OCI-LY7 (cell line): ENCODE measurements around the gene IGFN1. TPM values are rescaled to one million over a fixed set of nuclear protein-coding genes. Genes with fewer than 3 reads are reported as not detected.

ENCODE experiments used
- BruUV-seq: library from RNA; stranded (reverse); fragments of 400-500 nt; replicated peaks from 2 replicates; lab custom pipeline; 2021; lab: Mats Ljungman, UMichigan
- CTCF ChIA-PET: fragments of 300-600 bp; sonication (Branson Sonifier 250); formaldehyde crosslinking; loops from one replicate; lab custom pipeline; 2022; ENCODE audit warnings: antibody characterized with exemption; ENCODE audit not compliant: unreplicated experiment; lab: Charles Lee
- POLR2A ChIA-PET: fragments of 300-600 bp; sonication (Branson Sonifier 250); formaldehyde crosslinking; loops from one replicate; lab custom pipeline; 2022; ENCODE audit warnings: antibody characterized with exemption; lab: Charles Lee
- DNase-seq: peaks from one replicate; pipeline ENCODE4 v3.0.0-alpha.2; 2015; ENCODE audit warnings: low spot score
- H2AFZ ChIP-seq: fragments of 200-600 bp; sonication (generic), shearing (Covaris generic); 2 replicates; pipeline ENCODE4 v1.6.1; 2014; ENCODE audit warnings: mild to moderate bottlenecking, antibody characterized with exemption, low read length, moderate library complexity
- H3K27ac ChIP-seq: fragments of 200-600 bp; sonication (generic); 2 replicates; pipeline ENCODE4 v1.5.1; 2014; ENCODE audit warnings: mixed run types, low read depth, mild to moderate bottlenecking, moderate library complexity, low read length, inconsistent platforms; ENCODE audit not compliant: poor library complexity, severe bottlenecking
- H3K36me3 ChIP-seq: fragments of 200-600 bp; sonication (generic); 2 replicates; pipeline ENCODE4 v1.6.1; 2014; ENCODE audit warnings: mild to moderate bottlenecking, antibody characterized with exemption, low read length, moderate library complexity, mixed read lengths; ENCODE audit not compliant: insufficient read depth
- H3K4me1 ChIP-seq: fragments of 200-600 bp; sonication (generic); 2 replicates; pipeline ENCODE4 v1.5.1; 2014; ENCODE audit warnings: mild to moderate bottlenecking, low read length; ENCODE audit not compliant: insufficient read depth, poor library complexity, severe bottlenecking
- H3K4me2 ChIP-seq: fragments of 200-600 bp; sonication (generic); 2 replicates; pipeline ENCODE4 v1.6.1; 2014; ENCODE audit warnings: mild to moderate bottlenecking, low read length
- H3K4me3 ChIP-seq: fragments of 200-600 bp; sonication (generic); 2 replicates; pipeline ENCODE4 v1.5.1; 2014; ENCODE audit warnings: mild to moderate bottlenecking, low read depth, low read length; ENCODE audit not compliant: poor library complexity, severe bottlenecking
- H3K79me2 ChIP-seq: fragments of 200-600 bp; sonication (generic); 2 replicates; pipeline ENCODE4 v1.6.1; 2016; ENCODE audit warnings: low read depth, mild to moderate bottlenecking, low read length, moderate library complexity, mixed read lengths; ENCODE audit not compliant: insufficient read depth
- H3K9me2 ChIP-seq: fragments of 200-600 bp; sonication (generic); 2 replicates; pipeline ENCODE4 v1.6.1; 2016; ENCODE audit warnings: mild to moderate bottlenecking, low read length, mixed read lengths; ENCODE audit not compliant: insufficient read depth
- H3K9me3 ChIP-seq: fragments of 200-600 bp; sonication (generic); 2 replicates; pipeline ENCODE4 v1.6.1; 2014; ENCODE audit warnings: mild to moderate bottlenecking, mixed run types, low read length, mixed read lengths
- H4K20me1 ChIP-seq: fragments of 200-600 bp; sonication (generic); 2 replicates; pipeline ENCODE4 v1.6.1; 2014; ENCODE audit warnings: mild to moderate bottlenecking, antibody characterized with exemption, low read length, moderate library complexity, mixed read lengths; ENCODE audit not compliant: insufficient read depth
- EZH2phosphoT487 ChIP-seq: fragments of 200-600 bp; sonication (generic); IDR thresholded peaks from 2 replicates; pipeline ENCODE4 v1.6.1; 2018; ENCODE audit warnings: low read depth, borderline replicate concordance, mild to moderate bottlenecking, mixed run types, antibody characterized with exemption, low read length, moderate library complexity, mixed read lengths
- intact Hi-C: fragments of 100-400 bp; cut with micrococcal nuclease; formaldehyde crosslinking; loops from one replicate; pipeline ENCODE4 v1.10.0; 2022; ENCODE audit not compliant: unreplicated experiment
- total RNA-seq, 2 experiments: library from RNA; depleted of rRNA in 1 of 2; stranded (reverse); fragments of >200 nt in 1 of 2; shearing (Covaris generic) in 1 of 2; gene quantifications; 2 replicates each; pipeline ENCODE4 v1.2.3, GENCODE V29; 2014 to 2022
- TF ChIP-seq, protein P1 (sequence below): fragments of 200-600 bp; sonication (generic); conservative IDR thresholded peaks from 2 replicates; pipeline ENCODE4 v1.5.1; 2014; ENCODE audit warnings: mild to moderate bottlenecking, antibody characterized with exemption, low read length, moderate library complexity, mixed read lengths

The IGFN1 gene
- total RNA-seq, 2 experiments from 2014 or later = not detected

DNA sequence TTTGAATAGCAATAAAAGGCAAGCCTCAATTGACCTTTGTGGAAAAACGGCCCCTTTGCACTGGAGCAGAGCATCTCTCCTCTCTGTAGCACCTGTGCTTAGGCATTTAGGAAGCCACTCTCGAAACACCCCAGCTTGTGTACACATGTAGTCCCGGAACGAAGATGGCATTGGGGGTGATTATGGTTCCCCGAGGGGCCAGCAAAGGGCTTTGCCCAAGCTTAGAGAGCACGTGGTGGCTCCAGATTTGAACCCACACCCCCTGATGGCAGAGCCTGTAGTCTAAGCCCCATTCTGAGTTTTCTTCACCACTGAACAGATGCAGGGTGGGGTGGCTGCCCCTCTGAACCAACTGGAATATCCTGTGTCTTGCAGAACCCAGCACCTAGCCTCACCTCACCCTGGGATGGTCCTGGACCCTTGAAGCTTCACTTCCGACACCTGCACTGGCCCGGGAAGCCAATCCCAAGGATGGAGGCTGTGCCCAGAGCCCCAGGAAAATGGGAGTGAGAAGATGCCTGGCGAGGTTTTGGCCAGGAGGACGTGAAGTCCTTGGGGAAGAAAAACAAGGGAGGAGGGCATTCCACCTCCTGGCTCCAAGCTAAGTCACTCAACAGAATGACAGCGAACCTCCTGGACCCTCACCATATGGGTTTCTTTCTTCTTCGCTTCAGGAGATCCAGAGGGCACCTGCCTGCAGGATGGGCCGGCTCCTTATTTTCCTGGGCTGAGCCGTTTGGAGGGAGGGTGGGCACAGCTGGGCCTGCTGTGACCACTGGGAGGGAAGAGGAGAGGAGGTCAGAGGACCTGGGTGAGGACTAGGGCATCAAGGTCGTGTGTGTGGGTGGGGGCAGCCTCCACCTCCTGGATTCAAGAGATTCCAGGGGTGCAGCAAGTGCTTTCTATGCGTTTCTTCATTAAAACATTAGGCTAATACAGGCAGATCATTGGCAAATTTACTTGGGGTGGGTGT lies 37.7 kb downstream of the IGFN1 start:
- no peaks in the 10 kb centered on the region for H3K4me1 ChIP-seq
- no peaks in the 10 kb centered on the region for H3K9me2 ChIP-seq
- POLR2A ChIA-PET = interaction anchor here (0.5 kb wide), 1 partner anchor 559 kb away, joined by 3 read pairs; the partner anchor contains the start of gene DDX59
- no peak for DNase-seq
- intact Hi-C loops = loop anchor here (10.0 kb wide), 1 partner anchor 143 kb away; no protein-coding TSS in a partner anchor
- BruUV-seq = no TSS peak
- no peak overlapping the region for H3K4me3 ChIP-seq
- H3K9me3 ChIP-seq = no peaks in the 10 kb centered on the region
- H3K4me2 ChIP-seq = no peak overlapping the region
- H4K20me1 ChIP-seq = no peaks in the 10 kb centered on the region
- no peak for TF ChIP-seq EZH2phosphoT487
- TF ChIP-seq, protein P1, sequence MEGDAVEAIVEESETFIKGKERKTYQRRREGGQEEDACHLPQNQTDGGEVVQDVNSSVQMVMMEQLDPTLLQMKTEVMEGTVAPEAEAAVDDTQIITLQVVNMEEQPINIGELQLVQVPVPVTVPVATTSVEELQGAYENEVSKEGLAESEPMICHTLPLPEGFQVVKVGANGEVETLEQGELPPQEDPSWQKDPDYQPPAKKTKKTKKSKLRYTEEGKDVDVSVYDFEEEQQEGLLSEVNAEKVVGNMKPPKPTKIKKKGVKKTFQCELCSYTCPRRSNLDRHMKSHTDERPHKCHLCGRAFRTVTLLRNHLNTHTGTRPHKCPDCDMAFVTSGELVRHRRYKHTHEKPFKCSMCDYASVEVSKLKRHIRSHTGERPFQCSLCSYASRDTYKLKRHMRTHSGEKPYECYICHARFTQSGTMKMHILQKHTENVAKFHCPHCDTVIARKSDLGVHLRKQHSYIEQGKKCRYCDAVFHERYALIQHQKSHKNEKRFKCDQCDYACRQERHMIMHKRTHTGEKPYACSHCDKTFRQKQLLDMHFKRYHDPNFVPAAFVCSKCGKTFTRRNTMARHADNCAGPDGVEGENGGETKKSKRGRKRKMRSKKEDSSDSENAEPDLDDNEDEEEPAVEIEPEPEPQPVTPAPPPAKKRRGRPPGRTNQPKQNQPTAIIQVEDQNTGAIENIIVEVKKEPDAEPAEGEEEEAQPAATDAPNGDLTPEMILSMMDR = no peak
- CTCF ChIA-PET = no interaction called here
- no peak overlapping the region for H3K27ac ChIP-seq
- no peak overlapping the region for H2AFZ ChIP-seq
- H3K79me2 ChIP-seq = no peaks in the 10 kb centered on the region
- no peaks in the 10 kb centered on the region for H3K36me3 ChIP-seq

- CTCF ChIA-PET = no interaction called here
- H4K20me1 ChIP-seq = no peaks in the 10 kb centered on the region
- no peak overlapping the region for H3K4me2 ChIP-seq
Measured at GRCh38 chr1:201229095-201229494, 38.5 kb downstream of the IGFN1 start.

More at GRCh38 chr1:201229095-201229494, 38.5 kb downstream of the IGFN1 start:
- POLR2A ChIA-PET = interaction anchor here (0.6 kb wide), 1 partner anchor 395 kb away, joined by 3 read pairs; no protein-coding TSS in a partner anchor
- Histone ChIP-seq H2AFZ (no peak overlapping the region), H3K36me3 (no peaks in the 10 kb centered on the region), H3K9me3 (no peaks in the 10 kb centered on the region), H3K4me3 (no peak overlapping the region), H3K4me1 (no peaks in the 10 kb centered on the region), H3K27ac (no peak overlapping the region), H3K9me2 (no peaks in the 10 kb centered on the region), H3K79me2 (no peaks in the 10 kb centered on the region)
- TF ChIP-seq, protein P1 = no peak
- TF ChIP-seq EZH2phosphoT487 = no peak
- BruUV-seq = no TSS peak
- no peak for DNase-seq
- intact Hi-C loops = loop anchor here (10.0 kb wide), 1 partner anchor 144 kb away; no protein-coding TSS in a partner anchor
